Stomach (tissue), 9 donors: Measurements from ENCODE around the gene KCNIP2. TPM values are rescaled to one million over a fixed set of nuclear protein-coding genes. Genes with fewer than 3 reads are reported as not detected.

Source experiments
- DNase-seq, 2 donors: peaks; one replicate each; pipeline versions ENCODE4 v3.0.0 to v3.0.0-alpha.2; 2013 to 2019
- H3K27ac ChIP-seq, 5 donors: fragments of 200-600 bp in 4 of 5; sonication (generic) in 4 of 5; one replicate each; pipeline ENCODE4 v1.5.1; 2013 to 2019; ENCODE audit warnings: mild to moderate bottlenecking in 1 of 5, moderate library complexity in 1 of 5
- H3K27me3 ChIP-seq, 3 donors: fragments of 200-600 bp; sonication (generic); one replicate each; pipeline ENCODE4 v1.5.1; 2017 to 2019; ENCODE audit warnings: mixed run types in 1 of 3
- H3K36me3 ChIP-seq, 4 donors: fragments of 200-600 bp; sonication (generic); 1 replicate in 3 of 4; 2 replicates in 1 of 4; pipeline ENCODE4 v1.5.1; 2016 to 2019
- H3K4me1 ChIP-seq, 4 donors: fragments of 200-600 bp; sonication (generic); one replicate each; pipeline ENCODE4 v1.5.1; 2016 to 2019
- H3K4me3 ChIP-seq, 4 donors: fragments of 200-600 bp; sonication (generic) in 3 of 4; one replicate each; pipeline ENCODE4 v1.5.1; 2016 to 2019; ENCODE audit warnings: mild to moderate bottlenecking in 1 of 4
- H3K9me3 ChIP-seq, 4 donors: fragments of 200-600 bp; sonication (generic); one replicate each; pipeline ENCODE4 v1.5.1; 2016 to 2019
- EP300 ChIP-seq: sonication (generic); formaldehyde crosslinking; IDR thresholded peaks from one replicate; pipeline ENCODE4 v1.6.1; 2017; ENCODE audit warnings: antibody characterized with exemption
- POLR2A ChIP-seq, 4 donors: fragments of 450-650 bp; IDR thresholded peaks; one replicate each; pipeline ENCODE4 v1.6.1; 2016; ENCODE audit warnings: antibody characterized with exemption in 4 of 4, control low read depth in 2 of 4, mild to moderate bottlenecking in 1 of 4, moderate library complexity in 1 of 4
- POLR2AphosphoS5 ChIP-seq, 3 donors: sonication (generic); formaldehyde crosslinking; IDR thresholded peaks; one replicate each; pipeline ENCODE4 v1.6.1; 2016; ENCODE audit warnings: antibody characterized with exemption in 3 of 3
- WGBS, 5 donors: extraction: QIAGEN DNeasy Blood & Tissue Kit in 3 of 5; methylation state at CpG; one replicate each; pipeline versions ENCODE4 v1.1.5 to v1.1.7; 2013 to 2018; 5-methylcytosine and 5-hydroxymethylcytosine counted together
- intact Hi-C: fragments of 100-400 bp; cut with DNase I; formaldehyde crosslinking; loops from one replicate; pipeline ENCODE4 v1.15.1; 2023; ENCODE audit warnings: low total_unique reads
- polyA plus RNA-seq, 3 donors: library from polyadenylated mRNA; stranded (reverse); fragments of 200-250 nt; gene quantifications; one replicate each; pipeline ENCODE4 v1.2.3, GENCODE V29; 2013
- total RNA-seq, 5 donors: library from RNA; depleted of rRNA; stranded (reverse); fragments of >200 nt; gene quantifications; one replicate each; pipeline versions ENCODE4 v1.1.0 to v1.2.3, GENCODE V29; 2014 to 2016
- TF ChIP-seq, protein P1 (sequence below), 7 experiments: fragments of 450-650 bp in 4 of 7; fragments of 200-600 bp in 3 of 7; sonication (generic) in 3 of 7; IDR thresholded peaks; one replicate each; pipeline ENCODE4 v1.5.1; 2016 to 2019; ENCODE audit warnings: antibody characterized with exemption in 7 of 7, control low read depth in 2 of 7, mild to moderate bottlenecking in 1 of 7
- donor health status: healthy with polysubstance abuse.
- donor health status: Bipolar disorder and iron deficiency.
- donor health status: healthy.

Gene KCNIP2
- total and polyA plus RNA-seq, 8 donors: 0.62 to 5.7 (median 1.3) TPM; not detected in 3

- no peaks in the 10 kb centered on the region for H3K27me3 ChIP-seq
- intact Hi-C loops: no loop called here
- no peak overlapping the region for H3K27ac ChIP-seq
- 90 to 97% (median 95%) methylated on average over 4 to 5 of the region's 5 CpGs for WGBS, 5 donors
- no peak for DNase-seq
- peaks cover 0 to 12% (median 8%) of the 10 kb centered on the region in 4 donors for H3K36me3 ChIP-seq
- no peak overlapping the region for H3K4me3 ChIP-seq
- TF ChIP-seq EP300: no peak
- TF ChIP-seq, protein P1, sequence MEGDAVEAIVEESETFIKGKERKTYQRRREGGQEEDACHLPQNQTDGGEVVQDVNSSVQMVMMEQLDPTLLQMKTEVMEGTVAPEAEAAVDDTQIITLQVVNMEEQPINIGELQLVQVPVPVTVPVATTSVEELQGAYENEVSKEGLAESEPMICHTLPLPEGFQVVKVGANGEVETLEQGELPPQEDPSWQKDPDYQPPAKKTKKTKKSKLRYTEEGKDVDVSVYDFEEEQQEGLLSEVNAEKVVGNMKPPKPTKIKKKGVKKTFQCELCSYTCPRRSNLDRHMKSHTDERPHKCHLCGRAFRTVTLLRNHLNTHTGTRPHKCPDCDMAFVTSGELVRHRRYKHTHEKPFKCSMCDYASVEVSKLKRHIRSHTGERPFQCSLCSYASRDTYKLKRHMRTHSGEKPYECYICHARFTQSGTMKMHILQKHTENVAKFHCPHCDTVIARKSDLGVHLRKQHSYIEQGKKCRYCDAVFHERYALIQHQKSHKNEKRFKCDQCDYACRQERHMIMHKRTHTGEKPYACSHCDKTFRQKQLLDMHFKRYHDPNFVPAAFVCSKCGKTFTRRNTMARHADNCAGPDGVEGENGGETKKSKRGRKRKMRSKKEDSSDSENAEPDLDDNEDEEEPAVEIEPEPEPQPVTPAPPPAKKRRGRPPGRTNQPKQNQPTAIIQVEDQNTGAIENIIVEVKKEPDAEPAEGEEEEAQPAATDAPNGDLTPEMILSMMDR (IDR thresholded peaks at IDR 0.05): no peak
- no peak for TF ChIP-seq POLR2AphosphoS5 (IDR thresholded peaks at IDR 0.05)
- no peak for TF ChIP-seq POLR2A (IDR thresholded peaks at IDR 0.05)
- peaks cover 17 to 36% (median 23%) of the 10 kb centered on the region in 4 donors for H3K4me1 ChIP-seq
- H3K9me3 ChIP-seq: no peaks in the 10 kb centered on the region
Measured at GRCh38 chr10:101826852-101827434, 16.7 kb downstream of the KCNIP2 start.

- DNase-seq: no peak
- H3K27ac ChIP-seq: no peak overlapping the region
- intact Hi-C loops: no loop called here
- H3K9me3 ChIP-seq: no peaks in the 10 kb centered on the region
- H3K4me3 ChIP-seq: no peak overlapping the region
- 65 to 93% (median 91%) methylated on average over 2 of the region's 2 CpGs for WGBS, 5 donors
- H3K27me3 ChIP-seq: no peaks in the 10 kb centered on the region
- TF ChIP-seq EP300 (no peak), POLR2A (IDR thresholded peaks at IDR 0.05) (no peak), POLR2AphosphoS5 (IDR thresholded peaks at IDR 0.05) (no peak)
- TF ChIP-seq, protein P1 (IDR thresholded peaks at IDR 0.05): no peak
- peaks cover under 1 to 19% (median 6%) of the 10 kb centered on the region in 4 donors for H3K4me1 ChIP-seq
- H3K36me3 ChIP-seq: peaks cover 0 to 12% (median 8%) of the 10 kb centered on the region in 4 donors
Measured at GRCh38 chr10:101824736-101825135, 18.9 kb downstream of the KCNIP2 start.

GRCh38 chr10:101818872-101819633, 24.5 kb downstream of the KCNIP2 start:
- H3K27ac ChIP-seq: peak overlapping the region; percentile 62 to 97 (median 94)
- H3K36me3 ChIP-seq: no peaks in the 10 kb centered on the region
- peaks cover 19 to 42% (median 31%) of the 10 kb centered on the region in 4 donors for H3K4me1 ChIP-seq
- H3K9me3 ChIP-seq: no peaks in the 10 kb centered on the region
- H3K4me3 ChIP-seq: peak overlapping the region; percentile 98 to 99 (median 99)
- WGBS, 5 donors: 10 to 30% (median 16%) methylated on average over 13 to 14 of the region's 14 CpGs
- TF ChIP-seq POLR2AphosphoS5 (IDR thresholded peaks at IDR 0.05) (no peak), POLR2A (IDR thresholded peaks at IDR 0.05) (no peak), EP300 (no peak)
- TF ChIP-seq, protein P1 (IDR thresholded peaks at IDR 0.05): no peak
- intact Hi-C loops: no loop called here
- no peaks in the 10 kb centered on the region for H3K27me3 ChIP-seq
- DNase-seq: no peak

GRCh38 chr10:101818119-101818871, 25.3 kb downstream of the KCNIP2 start, which contains the start of gene OGA:
OGA (minus strand) TSS chr10:101818444; CDS start chr10:101818022, 422 bp downstream.
- Histone ChIP-seq H3K9me3 (no peaks in the 10 kb centered on the region), H3K27me3 (no peaks in the 10 kb centered on the region), H3K4me3 (peak within 1 kb of the TSS; percentile 98 to 99 (median 99)), H3K4me1 (peaks cover 19 to 49% (median 38%) of the 10 kb centered on the region in 4 donors), H3K27ac (peak within 1 kb of the TSS; percentile 93 to 97 (median 94)), H3K36me3 (no peaks in the 10 kb centered on the region)
- WGBS, 5 donors: 0 to 1% (median 0%) methylated on average over 29 to 47 of the region's 47 CpGs
- TF ChIP-seq POLR2AphosphoS5 (IDR thresholded peaks at IDR 0.05) (peak; percentile 94 to 97 (median 96)), POLR2A (IDR thresholded peaks at IDR 0.05) (peak in 2 of 4 donors; percentile 96), EP300 (no peak)
- TF ChIP-seq, protein P1 (IDR thresholded peaks at IDR 0.05): no peak
- peak; percentile 99 to 100 for DNase-seq
- intact Hi-C loops: no loop called here
